Measurements from ENCODE around the gene MDM2. TPM values are rescaled to one million over a fixed set of nuclear protein-coding genes. Genes with fewer than 3 reads are reported as not detected.

Gene MDM2
- total RNA-seq, 2 donors from 2014 or later = 54.1 to 93.4 TPM

DNA sequence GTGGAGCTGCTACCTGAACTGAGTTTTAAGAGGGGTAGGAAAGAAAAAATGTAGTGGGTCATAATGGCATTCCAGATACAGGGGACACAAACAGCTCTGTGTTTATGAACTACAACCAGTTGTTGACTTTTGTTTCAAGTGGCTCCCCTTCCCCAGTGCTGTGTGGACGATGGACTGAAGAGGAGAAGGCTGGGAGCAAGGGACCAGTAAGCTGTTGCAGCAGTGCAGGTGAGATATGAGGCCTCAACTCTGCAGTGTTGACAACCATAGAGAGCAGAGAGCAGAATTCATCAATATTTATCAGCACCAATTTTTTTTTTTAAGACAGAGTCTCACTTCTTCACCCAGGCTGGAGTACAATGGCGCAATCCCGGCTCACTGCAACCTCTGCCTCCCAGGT, 46.6 kb downstream of the MDM2 start:
- Histone ChIP-seq H3K9me3 (no peaks in the 10 kb centered on the region), H3K4me3 (no peak overlapping the region), H3K27ac (no peak overlapping the region), H3K36me3 (replicated peaks in 1 of 2; ENCODE audit: insufficient read depth in 1 of 2, low read depth in 2 of 2) (no peaks in the 10 kb centered on the region), H3K4me1 (no peaks in the 10 kb centered on the region), H3K27me3 (no peaks in the 10 kb centered on the region)
- ATAC-seq (no peak), DNase-seq (no peak)
- WGBS, 2 donors = 93 to 95% methylated on average over 3 of the region's 3 CpGs
- no peak for TF ChIP-seq POLR2A (IDR thresholded peaks at IDR 0.05)
- TF ChIP-seq, protein P1, sequence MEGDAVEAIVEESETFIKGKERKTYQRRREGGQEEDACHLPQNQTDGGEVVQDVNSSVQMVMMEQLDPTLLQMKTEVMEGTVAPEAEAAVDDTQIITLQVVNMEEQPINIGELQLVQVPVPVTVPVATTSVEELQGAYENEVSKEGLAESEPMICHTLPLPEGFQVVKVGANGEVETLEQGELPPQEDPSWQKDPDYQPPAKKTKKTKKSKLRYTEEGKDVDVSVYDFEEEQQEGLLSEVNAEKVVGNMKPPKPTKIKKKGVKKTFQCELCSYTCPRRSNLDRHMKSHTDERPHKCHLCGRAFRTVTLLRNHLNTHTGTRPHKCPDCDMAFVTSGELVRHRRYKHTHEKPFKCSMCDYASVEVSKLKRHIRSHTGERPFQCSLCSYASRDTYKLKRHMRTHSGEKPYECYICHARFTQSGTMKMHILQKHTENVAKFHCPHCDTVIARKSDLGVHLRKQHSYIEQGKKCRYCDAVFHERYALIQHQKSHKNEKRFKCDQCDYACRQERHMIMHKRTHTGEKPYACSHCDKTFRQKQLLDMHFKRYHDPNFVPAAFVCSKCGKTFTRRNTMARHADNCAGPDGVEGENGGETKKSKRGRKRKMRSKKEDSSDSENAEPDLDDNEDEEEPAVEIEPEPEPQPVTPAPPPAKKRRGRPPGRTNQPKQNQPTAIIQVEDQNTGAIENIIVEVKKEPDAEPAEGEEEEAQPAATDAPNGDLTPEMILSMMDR (IDR thresholded peaks at IDR 0.05) = no peak
- intact Hi-C loops (cut with DNase I) = no loop called here

DNA sequence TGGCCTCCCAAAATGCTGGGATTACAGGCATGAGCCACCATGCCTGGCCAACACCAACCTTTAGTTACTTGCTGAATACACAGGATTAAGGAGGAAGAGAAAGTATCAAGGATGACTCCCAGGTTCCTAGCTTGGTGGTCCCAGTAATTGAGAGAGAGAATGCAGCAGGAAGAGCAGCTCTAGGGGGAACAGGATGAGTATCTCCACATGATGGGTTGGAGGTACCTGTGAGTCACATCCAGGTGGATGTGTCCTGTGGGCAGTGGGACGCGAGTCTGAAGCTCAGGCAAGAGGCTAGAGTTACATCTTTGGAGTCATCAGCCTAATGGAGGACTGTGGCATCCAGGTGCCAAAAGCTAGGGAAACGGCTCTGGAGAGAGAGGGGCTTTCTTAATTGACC, 47.1 kb downstream of the MDM2 start:
- intact Hi-C loops (cut with DNase I) = no loop called here
- TF ChIP-seq, protein P1 (IDR thresholded peaks at IDR 0.05) = no peak
- no peak for TF ChIP-seq POLR2A (IDR thresholded peaks at IDR 0.05)
- no peak for DNase-seq

DNA sequence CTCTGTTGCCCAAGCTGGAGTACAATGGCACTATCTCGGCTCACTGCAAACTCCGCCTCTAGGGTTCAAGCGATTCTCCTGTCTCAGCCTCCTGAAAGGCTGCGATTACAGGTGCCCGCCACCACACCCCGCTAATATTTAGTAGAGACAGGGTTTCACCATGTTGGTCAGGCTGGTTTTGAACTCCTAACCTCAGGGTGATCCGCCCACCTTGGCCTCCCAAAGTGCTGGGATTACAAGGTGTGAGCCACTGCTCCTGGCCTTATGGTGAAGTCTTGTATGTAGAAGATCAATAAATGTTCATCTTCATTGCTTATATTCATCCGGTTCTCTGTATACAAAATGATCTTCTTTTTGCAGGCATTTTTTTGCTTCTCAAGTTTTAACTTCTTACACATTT, 47.8 kb downstream of the MDM2 start:
- intact Hi-C loops (cut with DNase I) = no loop called here
- DNase-seq (no peak), ATAC-seq (no peak)
- Histone ChIP-seq H3K27ac (no peak overlapping the region), H3K9me3 (no peaks in the 10 kb centered on the region), H3K27me3 (no peaks in the 10 kb centered on the region), H3K36me3 (replicated peaks in 1 of 2; ENCODE audit: insufficient read depth in 1 of 2, low read depth in 2 of 2) (no peaks in the 10 kb centered on the region), H3K4me3 (no peak overlapping the region), H3K4me1 (no peaks in the 10 kb centered on the region)
- TF ChIP-seq, protein P1 (IDR thresholded peaks at IDR 0.05) = no peak
- no peak for TF ChIP-seq POLR2A (IDR thresholded peaks at IDR 0.05)
- 94 to 96% methylated on average over 8 of the region's 8 CpGs for WGBS, 2 donors

More for the DNA sequence above, 47.1 kb downstream of the MDM2 start:
- Histone ChIP-seq H3K36me3 (replicated peaks in 1 of 2; ENCODE audit: insufficient read depth in 1 of 2, low read depth in 2 of 2) (no peaks in the 10 kb centered on the region), H3K4me3 (no peak overlapping the region), H3K27me3 (no peaks in the 10 kb centered on the region), H3K4me1 (no peaks in the 10 kb centered on the region), H3K9me3 (no peaks in the 10 kb centered on the region), H3K27ac (no peak overlapping the region)
- no peak for ATAC-seq
- 94 to 97% methylated on average over 3 of the region's 3 CpGs for WGBS, 2 donors

DNA sequence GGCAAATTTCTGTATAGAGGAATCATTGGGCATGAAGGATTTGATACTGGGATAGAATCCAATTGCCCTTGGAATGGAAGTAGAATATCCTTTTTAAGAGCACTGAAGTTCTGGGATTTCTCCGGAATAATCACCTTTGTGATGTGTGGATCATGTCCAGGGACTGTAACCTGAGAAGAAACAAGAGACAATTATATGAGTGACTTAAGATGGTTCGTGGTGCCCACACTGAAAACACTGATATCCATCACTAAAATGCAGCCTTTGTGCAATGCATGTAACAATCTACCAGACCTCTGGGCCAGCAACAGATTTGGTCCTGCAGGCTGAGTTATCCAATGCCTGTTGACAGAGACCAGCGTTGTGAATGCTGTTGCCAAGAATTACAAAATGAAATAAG, 48.5 kb downstream of the MDM2 start:
- H3K36me3 ChIP-seq (replicated peaks in 1 of 2; ENCODE audit: insufficient read depth in 1 of 2, low read depth in 2 of 2) = no peaks in the 10 kb centered on the region
- intact Hi-C loops (cut with DNase I) = no loop called here
- H3K4me1 ChIP-seq = no peaks in the 10 kb centered on the region
- no peak for TF ChIP-seq POLR2A (IDR thresholded peaks at IDR 0.05)
- TF ChIP-seq, protein P1 (IDR thresholded peaks at IDR 0.05) = no peak
- H3K27ac ChIP-seq = no peak overlapping the region
- H3K27me3 ChIP-seq = no peaks in the 10 kb centered on the region
- DNase-seq = no peak
- H3K9me3 ChIP-seq = no peaks in the 10 kb centered on the region
- WGBS, 2 donors = 77 to 81% methylated on average over 3 of the region's 3 CpGs
- no peak for ATAC-seq
- no peak overlapping the region for H3K4me3 ChIP-seq

DNA sequence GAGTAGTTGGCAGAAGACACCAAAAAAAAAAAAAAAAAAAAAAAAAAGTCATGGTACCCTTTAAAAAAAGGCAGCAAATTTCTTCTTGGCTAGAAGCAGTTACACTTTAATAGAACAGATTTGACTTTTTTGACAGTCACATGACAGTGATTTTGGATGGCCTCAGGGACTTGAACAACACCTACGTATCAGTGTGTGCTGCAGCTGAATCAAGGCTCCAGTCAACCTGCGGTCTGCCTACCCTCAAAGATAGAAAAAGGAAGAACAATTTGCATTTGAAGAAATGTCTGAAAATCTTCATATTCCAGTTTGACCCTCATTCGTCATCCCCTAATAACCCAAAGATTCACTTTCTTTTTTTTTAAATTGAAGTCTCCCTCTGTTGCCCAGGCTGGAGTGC, 53.9 kb downstream of the MDM2 start:
- intact Hi-C loops (cut with DNase I) = no loop called here
- H3K9me3 ChIP-seq = no peaks in the 10 kb centered on the region

More for the DNA sequence above, 53.9 kb downstream of the MDM2 start:
- Histone ChIP-seq H3K36me3 (replicated peaks in 1 of 2; ENCODE audit: insufficient read depth in 1 of 2, low read depth in 2 of 2) (no peaks in the 10 kb centered on the region), H3K4me3 (no peak overlapping the region), H3K27me3 (no peaks in the 10 kb centered on the region), H3K4me1 (peaks cover 4% of the 10 kb centered on the region), H3K27ac (no peak overlapping the region)
- WGBS, 2 donors = 80 to 92% methylated on average over 3 of the region's 3 CpGs
- DNase-seq = no peak
- no peak for ATAC-seq
- TF ChIP-seq, protein P1 (IDR thresholded peaks at IDR 0.05) = no peak
- TF ChIP-seq POLR2A (IDR thresholded peaks at IDR 0.05) = no peak
